Measurements from ENCODE around the gene MTURN.
"Not testable (repeated sequence)": the region's sequence is repeated elsewhere in the genome, so short reads cannot be mapped to it uniquely, and the experiment has no call there.

The MTURN gene

DNA sequence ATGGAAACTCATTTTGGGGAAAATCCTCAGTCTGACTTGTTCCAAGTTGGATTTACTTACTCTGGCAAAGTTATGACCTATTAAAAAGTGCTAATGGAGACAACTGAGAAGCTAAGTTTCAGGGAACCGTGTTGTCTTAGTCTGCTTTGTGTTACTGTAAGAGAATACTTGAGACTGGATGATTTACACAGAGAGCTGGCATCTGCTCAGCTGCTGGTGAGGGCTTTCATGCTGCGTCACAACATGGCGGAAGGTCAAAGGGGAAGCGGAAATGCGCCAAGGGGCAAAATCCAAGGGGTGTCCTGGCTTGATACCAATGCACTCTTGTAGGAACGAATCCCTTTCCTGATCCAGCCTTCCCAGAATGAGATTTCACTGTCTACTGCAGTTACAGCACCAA is 46.4 kb downstream of the MTURN start:
- H3K36me3 ChIP-seq (ENCODE audit: insufficient read depth, low read length), result no peaks in the 10 kb centered on the region
- H2AFZ ChIP-seq (ENCODE audit: low read depth, low read length), result no peak overlapping the region
- H3K4me1 ChIP-seq (ENCODE audit: insufficient read depth, low read length), result no peaks in the 10 kb centered on the region
- no peaks in the 10 kb centered on the region for H3K27me3 ChIP-seq (ENCODE audit: insufficient read depth, low read length)
- no peaks in the 10 kb centered on the region for H3K9me3 ChIP-seq (ENCODE audit: low read length)
- no peak overlapping the region for H3K4me3 ChIP-seq (ENCODE audit: low read length)

GRCh38 chr7:30181736-30182522 is 47.1 kb downstream of the MTURN start:
- no peak overlapping the region for H2AFZ ChIP-seq (ENCODE audit: low read depth, low read length)
- H3K36me3 ChIP-seq (ENCODE audit: insufficient read depth, low read length), result no peaks in the 10 kb centered on the region
- H3K9me3 ChIP-seq (ENCODE audit: low read length), result peaks cover 2% of the 10 kb centered on the region
- no peaks in the 10 kb centered on the region for H3K27me3 ChIP-seq (ENCODE audit: insufficient read depth, low read length)
- no peak overlapping the region for H3K4me3 ChIP-seq (ENCODE audit: low read length)
- H3K4me1 ChIP-seq (ENCODE audit: insufficient read depth, low read length), result no peaks in the 10 kb centered on the region

DNA sequence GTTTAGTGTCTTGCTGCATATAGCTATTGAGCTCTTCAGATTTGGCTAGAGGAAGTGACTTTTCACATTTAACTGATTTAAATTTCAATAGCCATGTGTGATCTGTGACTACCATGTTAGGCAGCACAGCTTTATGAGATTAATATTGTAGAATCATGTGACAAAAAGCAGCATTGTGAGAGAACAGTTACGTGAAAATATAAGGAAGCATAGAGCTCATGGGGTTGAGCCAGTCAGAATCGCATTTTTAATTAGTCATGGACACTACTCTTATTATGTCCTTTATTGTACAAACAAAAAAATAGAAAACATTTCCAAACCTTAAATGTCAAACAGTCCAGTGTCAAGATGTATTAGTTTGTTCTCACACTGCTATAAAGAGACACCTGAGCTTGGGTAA is 48.0 kb downstream of the MTURN start:
- peaks cover 5% of the 10 kb centered on the region for H3K9me3 ChIP-seq (ENCODE audit: low read length)
- no peak overlapping the region for H2AFZ ChIP-seq (ENCODE audit: low read depth, low read length)
- H3K27me3 ChIP-seq (ENCODE audit: insufficient read depth, low read length), result no peaks in the 10 kb centered on the region
- no peaks in the 10 kb centered on the region for H3K4me1 ChIP-seq (ENCODE audit: insufficient read depth, low read length)
- H3K4me3 ChIP-seq (ENCODE audit: low read length), result no peak overlapping the region
- no peaks in the 10 kb centered on the region for H3K36me3 ChIP-seq (ENCODE audit: insufficient read depth, low read length)

DNA sequence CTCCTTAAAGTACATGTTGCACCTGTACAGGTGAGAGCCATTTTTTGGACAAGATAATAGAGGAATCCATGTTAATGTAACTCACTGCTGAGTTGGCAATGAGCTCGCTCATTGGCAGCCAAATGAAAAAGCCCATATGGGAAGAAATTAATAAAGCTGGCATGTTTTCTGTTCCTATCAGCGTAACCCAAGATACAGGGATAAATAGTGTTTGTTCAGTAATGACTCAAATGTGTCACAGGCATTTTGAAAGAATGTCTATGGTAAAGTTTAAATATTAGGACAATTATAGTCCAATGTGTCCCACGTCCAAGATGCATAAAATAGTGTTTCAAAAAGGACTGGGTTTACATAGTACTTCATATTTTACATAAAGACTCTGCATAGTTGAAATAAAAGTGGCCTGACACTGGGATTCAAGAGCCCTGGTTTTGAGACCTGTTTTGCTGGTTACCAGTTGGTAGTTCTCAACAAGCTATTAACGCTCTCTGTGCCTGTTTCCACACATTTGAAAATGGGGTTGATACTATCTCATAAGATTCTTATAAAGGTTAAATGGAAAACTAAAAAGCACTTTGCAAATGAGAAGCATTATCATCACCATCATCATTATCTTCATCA is 49.1 kb downstream of the MTURN start:
- no peaks in the 10 kb centered on the region for H3K4me1 ChIP-seq (ENCODE audit: insufficient read depth, low read length)
- no peaks in the 10 kb centered on the region for H3K36me3 ChIP-seq (ENCODE audit: insufficient read depth, low read length)
- no peak overlapping the region for H3K4me3 ChIP-seq (ENCODE audit: low read length)
- no peaks in the 10 kb centered on the region for H3K27me3 ChIP-seq (ENCODE audit: insufficient read depth, low read length)
- peaks cover 5% of the 10 kb centered on the region for H3K9me3 ChIP-seq (ENCODE audit: low read length)
- no peak overlapping the region for H2AFZ ChIP-seq (ENCODE audit: low read depth, low read length)

DNA sequence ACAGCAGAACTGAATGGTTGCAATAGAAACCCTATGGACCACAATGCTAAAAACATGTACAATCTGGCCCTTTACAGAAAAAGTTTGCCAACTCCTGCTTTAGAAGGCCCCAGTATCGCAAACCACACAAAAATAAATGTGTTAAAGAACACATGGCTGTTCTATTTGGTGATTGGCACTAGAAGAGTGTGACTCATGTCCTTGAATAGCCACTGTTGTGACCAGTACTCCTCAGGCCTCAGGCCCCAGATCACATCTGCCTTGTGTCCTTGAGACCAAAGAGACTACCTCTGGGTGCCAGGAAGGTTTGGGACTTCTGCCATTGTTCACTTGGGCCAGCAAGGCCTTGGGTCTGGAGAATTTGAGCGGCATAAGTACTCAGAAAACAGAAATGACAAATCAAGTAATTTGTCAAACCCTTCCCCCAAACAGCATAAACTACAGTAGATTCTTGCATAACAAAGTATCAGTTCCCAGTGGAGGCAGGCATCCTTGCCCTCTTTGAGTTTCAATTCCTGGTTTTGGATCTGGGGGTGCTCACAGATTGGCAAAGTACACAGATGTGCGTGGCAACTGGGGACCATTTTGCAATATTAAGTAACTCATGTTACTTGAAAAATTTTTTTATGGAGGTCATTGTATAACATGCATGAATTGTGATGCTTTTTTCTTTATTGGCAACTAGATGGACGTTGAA is 50.2 kb downstream of the MTURN start:
- H2AFZ ChIP-seq (ENCODE audit: low read depth, low read length), result no peak overlapping the region
- H3K9me3 ChIP-seq (ENCODE audit: low read length), result peaks cover 5% of the 10 kb centered on the region
- no peaks in the 10 kb centered on the region for H3K4me1 ChIP-seq (ENCODE audit: insufficient read depth, low read length)
- no peaks in the 10 kb centered on the region for H3K27me3 ChIP-seq (ENCODE audit: insufficient read depth, low read length)
- no peak overlapping the region for H3K4me3 ChIP-seq (ENCODE audit: low read length)
- no peaks in the 10 kb centered on the region for H3K36me3 ChIP-seq (ENCODE audit: insufficient read depth, low read length)

DNA sequence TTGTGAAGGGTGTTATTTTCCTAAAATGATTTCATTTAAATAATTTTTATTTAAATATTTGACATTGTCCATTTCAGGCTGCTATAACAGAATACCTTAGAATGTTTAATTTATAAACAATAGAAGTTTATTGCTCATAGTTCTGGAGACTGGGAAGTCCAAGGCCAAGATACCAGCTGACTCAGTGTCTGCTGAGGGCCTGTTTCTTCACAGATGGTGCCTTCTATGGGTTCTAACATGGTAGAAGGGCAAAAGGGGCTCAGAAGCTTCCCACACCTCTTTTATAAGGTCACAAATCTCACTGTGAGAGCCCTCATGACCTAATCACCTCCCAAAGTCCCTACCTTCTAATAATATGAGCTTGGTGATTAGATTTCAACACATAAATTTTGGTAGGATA is 50.7 kb downstream of the MTURN start:
- H3K9me3 ChIP-seq (ENCODE audit: low read length), result peaks cover 5% of the 10 kb centered on the region
- H3K4me1 ChIP-seq (ENCODE audit: insufficient read depth, low read length), result no peaks in the 10 kb centered on the region
- H3K36me3 ChIP-seq (ENCODE audit: insufficient read depth, low read length), result no peaks in the 10 kb centered on the region
- no peak overlapping the region for H3K4me3 ChIP-seq (ENCODE audit: low read length)
- H3K27me3 ChIP-seq (ENCODE audit: insufficient read depth, low read length), result no peaks in the 10 kb centered on the region
- no peak overlapping the region for H2AFZ ChIP-seq (ENCODE audit: low read depth, low read length)

GRCh38 chr7:30186725-30187124 is 51.9 kb downstream of the MTURN start:
- H3K4me1 ChIP-seq (ENCODE audit: insufficient read depth, low read length), result no peaks in the 10 kb centered on the region
- no peaks in the 10 kb centered on the region for H3K27me3 ChIP-seq (ENCODE audit: insufficient read depth, low read length)
- H3K4me3 ChIP-seq (ENCODE audit: low read length), result no peak overlapping the region
- no peak overlapping the region for H2AFZ ChIP-seq (ENCODE audit: low read depth, low read length)
- no peaks in the 10 kb centered on the region for H3K36me3 ChIP-seq (ENCODE audit: insufficient read depth, low read length)
- H3K9me3 ChIP-seq (ENCODE audit: low read length), result peaks cover 8% of the 10 kb centered on the region

GRCh38 chr7:30187513-30187912 is 52.7 kb downstream of the MTURN start:
- Histone ChIP-seq H3K27me3 (ENCODE audit: insufficient read depth, low read length) (no peaks in the 10 kb centered on the region), H2AFZ (ENCODE audit: low read depth, low read length) (no peak overlapping the region), H3K9me3 (ENCODE audit: low read length) (peaks cover 8% of the 10 kb centered on the region), H3K36me3 (ENCODE audit: insufficient read depth, low read length) (no peaks in the 10 kb centered on the region), H3K4me1 (ENCODE audit: insufficient read depth, low read length) (no peaks in the 10 kb centered on the region), H3K4me3 (ENCODE audit: low read length) (no peak overlapping the region)

DNA sequence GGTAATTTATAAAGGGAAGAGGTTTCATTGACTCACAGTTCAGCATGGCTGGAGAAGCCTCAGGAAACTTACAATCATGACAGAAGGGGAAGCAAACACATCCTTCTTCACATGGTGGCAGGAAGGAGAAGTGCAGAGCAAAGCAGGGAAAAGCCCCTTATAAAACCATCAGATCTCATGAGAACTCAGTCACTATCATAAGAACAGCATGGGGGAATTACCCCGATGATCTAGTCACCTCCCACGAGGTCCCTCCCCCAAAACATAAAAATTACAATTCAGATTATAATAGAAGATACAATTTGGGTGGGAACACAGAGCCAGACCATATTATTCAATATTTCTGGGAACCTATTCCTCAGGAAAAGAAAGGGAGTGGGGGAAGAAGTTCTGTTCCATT is 53.6 kb downstream of the MTURN start:
- not testable (repeated sequence) for H2AFZ ChIP-seq (ENCODE audit: low read depth, low read length); H3K9me3 ChIP-seq (ENCODE audit: low read length); H3K4me1 ChIP-seq (ENCODE audit: insufficient read depth, low read length)

DNA sequence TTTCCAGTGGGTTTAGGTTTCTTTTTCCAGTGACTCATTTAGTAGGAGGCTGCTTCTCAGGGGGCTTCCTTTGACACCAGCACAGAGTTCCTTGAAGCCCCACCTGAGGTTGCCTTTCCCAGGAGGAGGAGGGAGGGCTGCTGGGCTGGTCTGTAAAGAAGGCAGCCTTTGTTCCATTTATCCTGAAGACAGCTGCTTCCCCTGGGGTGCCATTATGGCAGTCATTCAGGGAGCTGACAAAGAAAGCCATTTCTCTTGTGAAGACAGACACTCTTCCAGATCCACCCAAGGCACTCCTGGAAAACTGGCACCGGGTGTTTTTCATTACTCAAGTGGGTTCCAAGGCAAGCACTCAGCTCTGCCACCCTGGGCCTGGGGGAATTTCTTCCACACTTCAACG is 54.0 kb downstream of the MTURN start:
- Histone ChIP-seq H2AFZ (ENCODE audit: low read depth, low read length) (no peak overlapping the region), H3K9me3 (ENCODE audit: low read length) (peaks cover 8% of the 10 kb centered on the region), H3K36me3 (ENCODE audit: insufficient read depth, low read length) (no peaks in the 10 kb centered on the region), H3K27me3 (ENCODE audit: insufficient read depth, low read length) (no peaks in the 10 kb centered on the region), H3K4me1 (ENCODE audit: insufficient read depth, low read length) (no peaks in the 10 kb centered on the region), H3K4me3 (ENCODE audit: low read length) (no peak overlapping the region)

More for the DNA sequence above, 53.6 kb downstream of the MTURN start:
- H3K27me3 ChIP-seq (ENCODE audit: insufficient read depth, low read length); H3K36me3 ChIP-seq (ENCODE audit: insufficient read depth, low read length); H3K4me3 ChIP-seq (ENCODE audit: low read length): not testable (repeated sequence)

DNA sequence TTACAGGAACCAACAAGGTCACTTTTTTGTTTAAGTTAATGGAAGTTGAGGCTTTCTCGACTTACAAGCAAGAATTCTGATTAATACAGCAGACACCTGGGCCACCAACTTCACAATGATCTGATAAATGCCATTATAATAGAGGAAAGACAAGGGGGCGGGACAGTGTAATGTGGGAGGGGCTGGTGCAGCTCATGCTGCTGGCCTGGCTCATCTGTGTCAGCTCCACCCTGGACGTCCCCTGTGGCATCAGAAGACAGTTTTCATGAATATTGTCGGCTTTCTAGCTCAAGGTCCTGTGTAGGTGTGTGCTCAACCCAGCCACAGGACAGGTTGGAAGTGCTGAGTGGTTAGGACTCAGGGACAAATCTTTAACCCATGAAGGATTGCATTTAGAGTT is 57.0 kb downstream of the MTURN start:
- Histone ChIP-seq H3K9me3 (ENCODE audit: low read length) (peaks cover 9% of the 10 kb centered on the region), H3K4me1 (ENCODE audit: insufficient read depth, low read length) (no peaks in the 10 kb centered on the region)

GRCh38 chr7:30193336-30193943 is 58.7 kb downstream of the MTURN start:
- Histone ChIP-seq H3K4me3 (ENCODE audit: low read length) (no peak overlapping the region), H3K9me3 (ENCODE audit: low read length) (peaks cover 8% of the 10 kb centered on the region), H3K4me1 (ENCODE audit: insufficient read depth, low read length) (no peaks in the 10 kb centered on the region), H3K27me3 (ENCODE audit: insufficient read depth, low read length) (no peaks in the 10 kb centered on the region), H2AFZ (ENCODE audit: low read depth, low read length) (no peak overlapping the region), H3K36me3 (ENCODE audit: insufficient read depth, low read length) (no peaks in the 10 kb centered on the region)

More for the DNA sequence above, 57.0 kb downstream of the MTURN start:
- no peaks in the 10 kb centered on the region for H3K27me3 ChIP-seq (ENCODE audit: insufficient read depth, low read length)
- no peak overlapping the region for H2AFZ ChIP-seq (ENCODE audit: low read depth, low read length)
- H3K36me3 ChIP-seq (ENCODE audit: insufficient read depth, low read length), result no peaks in the 10 kb centered on the region
- H3K4me3 ChIP-seq (ENCODE audit: low read length), result no peak overlapping the region

- Histone ChIP-seq H3K9me3 (ENCODE audit: low read length) (peaks cover 7% of the 10 kb centered on the region), H3K27me3 (ENCODE audit: insufficient read depth, low read length) (no peaks in the 10 kb centered on the region), H3K4me1 (ENCODE audit: insufficient read depth, low read length) (no peaks in the 10 kb centered on the region), H2AFZ (ENCODE audit: low read depth, low read length) (no peak overlapping the region), H3K4me3 (ENCODE audit: low read length) (no peak overlapping the region), H3K36me3 (ENCODE audit: insufficient read depth, low read length) (no peaks in the 10 kb centered on the region)
Measured at GRCh38 chr7:30196408-30196807, 61.6 kb downstream of the MTURN start.
